Body of pancreas (tissue), 4 donors: Measurements from ENCODE around the gene DLG2.

Experiments
- POLR2A ChIP-seq, 3 donors: fragments of 450-650 bp; IDR thresholded peaks; one replicate each; pipeline ENCODE4 v1.6.1; 2016; ENCODE audit warnings: antibody characterized with exemption in 3 of 3, mild to moderate bottlenecking in 2 of 3
- TF ChIP-seq, protein P1 (sequence below), 7 experiments: fragments of 450-650 bp in 4 of 7; fragments of 200-600 bp in 3 of 7; sonication (generic) in 3 of 7; IDR thresholded peaks; one replicate each; pipeline ENCODE4 v1.5.1; 2016 to 2019; ENCODE audit warnings: antibody characterized with exemption in 7 of 7

DNA sequence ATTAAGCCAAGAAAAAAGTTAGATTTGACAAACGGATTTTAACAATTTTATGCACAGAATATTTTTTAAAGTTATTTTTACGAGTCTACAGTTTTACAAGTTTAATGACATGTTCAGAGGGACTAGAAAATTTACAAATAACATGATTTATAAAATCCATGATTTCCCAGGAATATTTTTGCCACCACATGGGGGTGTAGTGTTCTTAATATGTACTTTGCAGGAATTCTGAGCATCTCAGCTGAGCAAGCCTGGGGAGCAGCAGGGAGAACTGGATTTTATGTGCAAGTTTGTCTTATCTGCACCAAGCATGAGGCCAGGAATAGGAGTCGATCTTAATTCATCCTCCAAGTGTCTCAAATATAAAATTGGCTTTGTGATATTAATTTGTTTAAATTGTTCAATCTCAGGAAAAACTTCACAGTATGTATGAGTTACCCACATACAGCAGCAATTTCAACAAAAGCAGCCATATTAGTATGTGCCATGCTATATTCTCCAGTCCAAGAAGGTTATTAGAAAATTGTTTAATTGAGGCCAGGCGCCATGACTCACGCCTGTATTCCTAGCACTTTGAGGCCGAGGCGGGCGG, 826.3 kb downstream of the DLG2 start:
- TF ChIP-seq, protein P1, sequence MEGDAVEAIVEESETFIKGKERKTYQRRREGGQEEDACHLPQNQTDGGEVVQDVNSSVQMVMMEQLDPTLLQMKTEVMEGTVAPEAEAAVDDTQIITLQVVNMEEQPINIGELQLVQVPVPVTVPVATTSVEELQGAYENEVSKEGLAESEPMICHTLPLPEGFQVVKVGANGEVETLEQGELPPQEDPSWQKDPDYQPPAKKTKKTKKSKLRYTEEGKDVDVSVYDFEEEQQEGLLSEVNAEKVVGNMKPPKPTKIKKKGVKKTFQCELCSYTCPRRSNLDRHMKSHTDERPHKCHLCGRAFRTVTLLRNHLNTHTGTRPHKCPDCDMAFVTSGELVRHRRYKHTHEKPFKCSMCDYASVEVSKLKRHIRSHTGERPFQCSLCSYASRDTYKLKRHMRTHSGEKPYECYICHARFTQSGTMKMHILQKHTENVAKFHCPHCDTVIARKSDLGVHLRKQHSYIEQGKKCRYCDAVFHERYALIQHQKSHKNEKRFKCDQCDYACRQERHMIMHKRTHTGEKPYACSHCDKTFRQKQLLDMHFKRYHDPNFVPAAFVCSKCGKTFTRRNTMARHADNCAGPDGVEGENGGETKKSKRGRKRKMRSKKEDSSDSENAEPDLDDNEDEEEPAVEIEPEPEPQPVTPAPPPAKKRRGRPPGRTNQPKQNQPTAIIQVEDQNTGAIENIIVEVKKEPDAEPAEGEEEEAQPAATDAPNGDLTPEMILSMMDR (IDR thresholded peaks at IDR 0.05) = peak in 1 of 7 experiments; percentile 23
- no peak for TF ChIP-seq POLR2A (IDR thresholded peaks at IDR 0.05)
